ENCODE results near the gene UCK1. TPM values are rescaled to one million over a fixed set of nuclear protein-coding genes. Genes with fewer than 3 reads are reported as not detected.

Gene UCK1
- total RNA-seq, 6 donors from 2014 or later, result 27.8 to 36.7 (median 29.4) TPM

GRCh38 chr9:131545003-131545785 is 14.1 kb upstream of the UCK1 start, which contains the start of gene PRRT1B:
Gene PRRT1B, plus strand, starts transcription at chr9:131545523. Its CDS starts 93 bp downstream, at chr9:131545616.
- Histone ChIP-seq H3K27me3 (peaks cover 0 to 21% (median 17%) of the 10 kb centered on the region in 4 donors), H3K4me3 (peak within 1 kb of the TSS in 3 of 4 donors; percentile 43 to 52 (median 51)), H3K36me3 (no peaks in the 10 kb centered on the region), H3K9me3 (peaks cover 9 to 19% (median 15%) of the 10 kb centered on the region in 4 donors), H3K27ac (peak within 1 kb of the TSS; percentile 9 to 73 (median 54)), H3K4me1 (peaks cover 11 to 19% (median 13%) of the 10 kb centered on the region in 4 donors)
- 25 to 51% methylated on average over 17 to 34 of the region's 50 CpGs for WGBS, 2 donors
- peak in 1 of 4 donors; percentile 65 for TF ChIP-seq POLR2A (IDR thresholded peaks at IDR 0.05)
- TF ChIP-seq POLR2AphosphoS5 (IDR thresholded peaks at IDR 0.05), result no peak
- ATAC-seq (ENCODE audit: low FRiP score in 2 of 2), result peak; percentile 74 to 94
- DNase-seq, result peak; percentile 90 to 91

DNA sequence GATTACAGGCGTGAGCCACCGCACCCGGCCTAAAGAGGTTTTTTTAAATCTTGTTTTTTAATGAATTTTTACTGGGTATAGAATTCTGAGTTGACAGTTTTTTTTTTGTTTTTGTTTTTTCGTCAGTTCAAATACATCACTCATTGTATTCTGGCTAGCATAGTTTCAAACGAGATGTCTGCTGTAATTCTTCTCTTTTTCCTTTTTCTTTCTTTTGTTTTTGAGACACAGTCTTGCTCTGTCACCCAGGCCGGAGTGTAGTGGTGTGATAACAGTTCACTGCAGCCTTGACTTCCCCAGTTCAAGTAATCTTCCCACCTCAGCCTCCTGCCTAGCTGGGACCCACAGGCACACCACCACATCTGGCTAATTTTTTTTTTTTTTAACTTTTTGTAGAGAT is 12.1 kb upstream of the UCK1 start:
- TF ChIP-seq POLR2AphosphoS5 (IDR thresholded peaks at IDR 0.05), result no peak
- TF ChIP-seq POLR2A (IDR thresholded peaks at IDR 0.05), result no peak
- no peak for TF ChIP-seq EP300 (IDR thresholded peaks at IDR 0.05)
- no peak for TF ChIP-seq CTCF (IDR thresholded peaks at IDR 0.05)
- DNase-seq (no peak), ATAC-seq (ENCODE audit: low FRiP score in 2 of 2) (no peak)
- no peak overlapping the region for H3K4me3 ChIP-seq
- WGBS, 2 donors, result 88 to 92% methylated on average over 6 of the region's 6 CpGs
- H3K27ac ChIP-seq, result no peak overlapping the region
- peaks cover 11 to 19% (median 13%) of the 10 kb centered on the region in 4 donors for H3K4me1 ChIP-seq
- H3K27me3 ChIP-seq, result peaks cover 0 to 21% (median 17%) of the 10 kb centered on the region in 4 donors
- no peaks in the 10 kb centered on the region for H3K36me3 ChIP-seq
- H3K9me3 ChIP-seq, result peaks cover 9 to 19% (median 15%) of the 10 kb centered on the region in 4 donors

DNA sequence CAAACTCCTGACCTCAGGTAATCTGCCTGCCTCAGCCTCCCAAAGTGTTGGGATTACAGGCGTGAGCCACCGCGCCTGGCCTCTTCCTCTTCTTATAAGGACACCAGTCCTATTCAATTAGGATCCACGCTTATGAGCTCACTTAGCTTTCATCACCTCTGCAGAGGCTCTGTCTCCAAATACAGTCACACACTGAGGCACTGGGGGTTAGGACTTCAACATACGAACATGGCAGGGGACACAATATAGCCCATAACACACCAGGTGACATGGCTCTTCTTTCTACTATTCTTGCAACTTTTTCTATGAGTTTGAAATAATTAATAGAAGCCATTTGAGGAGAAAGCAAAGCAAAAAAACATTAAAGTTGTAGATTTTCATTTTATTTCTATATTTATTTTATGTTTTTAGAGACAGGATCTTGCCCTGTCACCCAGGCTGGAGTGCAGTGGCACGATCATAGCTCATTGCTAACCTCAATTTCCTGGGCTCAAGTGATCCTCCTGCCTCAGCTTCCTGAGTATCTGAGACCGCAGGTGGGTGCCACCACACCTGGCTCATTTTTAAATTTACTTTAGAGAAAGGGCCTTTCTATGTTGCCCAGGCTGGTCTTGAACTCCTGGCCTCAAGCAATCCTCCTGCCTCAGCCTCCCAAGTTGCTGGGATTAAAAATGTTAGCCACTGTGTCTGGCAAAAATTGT is 8.3 kb upstream of the UCK1 start:
- Histone ChIP-seq H3K36me3 (no peaks in the 10 kb centered on the region), H3K4me3 (no peak overlapping the region), H3K27ac (no peak overlapping the region), H3K4me1 (no peaks in the 10 kb centered on the region), H3K9me3 (peaks cover 9 to 19% (median 15%) of the 10 kb centered on the region in 4 donors), H3K27me3 (no peaks in the 10 kb centered on the region)
- 87 to 88% methylated on average over 7 of the region's 7 CpGs for WGBS, 2 donors
- DNase-seq, result no peak
- ATAC-seq (ENCODE audit: low FRiP score in 2 of 2), result no peak
- no peak for TF ChIP-seq EP300 (IDR thresholded peaks at IDR 0.05)

GRCh38 chr9:131537946-131538345 is 6.9 kb upstream of the UCK1 start:
- DNase-seq (peak in 1 of 2 donors; percentile 57), ATAC-seq (ENCODE audit: low FRiP score in 2 of 2) (no peak)
- TF ChIP-seq EP300 (IDR thresholded peaks at IDR 0.05) (no peak), POLR2A (IDR thresholded peaks at IDR 0.05) (no peak), CTCF (IDR thresholded peaks at IDR 0.05) (no peak), POLR2AphosphoS5 (IDR thresholded peaks at IDR 0.05) (no peak)
- Histone ChIP-seq H3K4me1 (no peaks in the 10 kb centered on the region), H3K4me3 (no peak overlapping the region), H3K36me3 (no peaks in the 10 kb centered on the region), H3K27me3 (no peaks in the 10 kb centered on the region), H3K27ac (no peak overlapping the region), H3K9me3 (peaks cover 2 to 8% (median 7%) of the 10 kb centered on the region in 4 donors)
- 95 to 97% methylated on average over 19 of the region's 19 CpGs for WGBS, 2 donors

GRCh38 chr9:131534721-131535237 is 3.7 kb upstream of the UCK1 start:
- no peak for ATAC-seq (ENCODE audit: low FRiP score in 2 of 2)
- TF ChIP-seq CTCF (IDR thresholded peaks at IDR 0.05), result no peak
- TF ChIP-seq POLR2AphosphoS5 (IDR thresholded peaks at IDR 0.05), result no peak
- TF ChIP-seq EP300 (IDR thresholded peaks at IDR 0.05), result no peak
- no peak for TF ChIP-seq POLR2A (IDR thresholded peaks at IDR 0.05)
- Histone ChIP-seq H3K9me3 (no peaks in the 10 kb centered on the region), H3K36me3 (peaks cover 0 to under 1% (median 0%) of the 10 kb centered on the region in 4 donors), H3K4me3 (no peak overlapping the region), H3K4me1 (peaks cover 11 to 16% (median 12%) of the 10 kb centered on the region in 4 donors), H3K27me3 (no peaks in the 10 kb centered on the region), H3K27ac (no peak overlapping the region)
- 45 to 46% methylated on average over 8 of the region's 8 CpGs for WGBS, 2 donors
- DNase-seq, result no peak
